Neural cell (in vitro differentiated cells): ENCODE data around the gene RANBP10. TPM values are rescaled to one million over a fixed set of nuclear protein-coding genes. Genes with fewer than 3 reads are reported as not detected.

Experiments
- H2AFZ ChIP-seq: fragments of 200-600, 300-800 bp; sonication (generic), shearing (Covaris generic); 2 replicates; pipeline ENCODE4 v1.6.0; 2014; ENCODE audit warnings: low read depth, mild to moderate bottlenecking, antibody characterized with exemption, low read length, moderate library complexity
- H3F3A ChIP-seq: fragments of 200-600 bp; shearing (Covaris generic); 2 replicates; pipeline ENCODE4 v1.6.1; 2016; ENCODE audit warnings: mild to moderate bottlenecking, moderate library complexity, mixed read lengths, antibody characterized with exemption, low read length; ENCODE audit not compliant: insufficient read depth, poor library complexity, severe bottlenecking
- H3K27ac ChIP-seq: fragments of 200-600, 300-800 bp; sonication (generic), shearing (Covaris generic); 2 replicates; pipeline ENCODE4 v1.5.1; 2014; ENCODE audit warnings: mild to moderate bottlenecking, low read length, moderate library complexity
- H3K27me3 ChIP-seq: fragments of 300-800, 200-600 bp; sonication (generic), shearing (Covaris generic); 2 replicates; pipeline ENCODE4 v1.6.0; 2014; ENCODE audit warnings: mild to moderate bottlenecking, low read depth, low read length, moderate library complexity; ENCODE audit not compliant: insufficient read depth
- H3K36me3 ChIP-seq: fragments of 300-800, 200-600 bp; sonication (generic), shearing (Covaris generic); 2 replicates; pipeline ENCODE4 v1.5.1; 2014; ENCODE audit warnings: mild to moderate bottlenecking, antibody characterized with exemption, low read length, moderate library complexity; ENCODE audit not compliant: insufficient read depth
- H3K4me2 ChIP-seq: fragments of 300-800, 200-600 bp; sonication (generic), shearing (Covaris generic); 2 replicates; pipeline ENCODE4 v1.6.0; 2014; ENCODE audit warnings: mild to moderate bottlenecking, low read length
- H3K4me3 ChIP-seq: fragments of 300-800, 200-600 bp; sonication (generic), shearing (Covaris generic); 2 replicates; pipeline ENCODE4 v1.5.1; 2014; ENCODE audit warnings: mild to moderate bottlenecking, low read length, moderate library complexity
- H3K79me2 ChIP-seq: fragments of 200-600 bp; shearing (Covaris generic); replicated peaks from 2 replicates; pipeline ENCODE4 v1.6.0; 2014; ENCODE audit warnings: mild to moderate bottlenecking, low read length, moderate library complexity; ENCODE audit not compliant: insufficient read depth
- H3K9ac ChIP-seq: fragments of 300-800, 200-600 bp; sonication (generic), shearing (Covaris generic); 2 replicates; pipeline ENCODE4 v1.6.1; 2016; ENCODE audit warnings: mild to moderate bottlenecking, low read length, mixed read lengths
- H3K9me2 ChIP-seq: fragments of 200-600 bp; shearing (Covaris generic); 2 replicates; pipeline ENCODE4 v1.6.1; 2016; ENCODE audit warnings: mild to moderate bottlenecking, low read length, mixed read lengths; ENCODE audit not compliant: insufficient read depth
- H3K9me3 ChIP-seq: fragments of 200-600, 300-800 bp; sonication (generic), shearing (Covaris generic); 2 replicates; pipeline ENCODE4 v1.6.1; 2016; ENCODE audit warnings: mild to moderate bottlenecking, mixed run types, low read length, moderate library complexity, mixed read lengths
- H4K20me1 ChIP-seq: fragments of 200-600 bp; shearing (Covaris generic); 2 replicates; pipeline ENCODE4 v1.6.1; 2016; ENCODE audit warnings: mild to moderate bottlenecking, mixed run types; ENCODE audit not compliant: insufficient read depth
- EP300 ChIP-seq: fragments of 450-650 bp; conservative IDR thresholded peaks from 2 replicates; pipeline ENCODE4 v1.6.1; 2014; ENCODE audit warnings: antibody characterized with exemption, mild to moderate bottlenecking, moderate library complexity; ENCODE audit not compliant: poor library complexity, severe bottlenecking
- EZH2 ChIP-seq: fragments of 200-600, 300-800 bp; shearing (Covaris generic), sonication (generic); IDR thresholded peaks from 2 replicates; pipeline ENCODE4 v1.6.1; 2014; ENCODE audit warnings: antibody characterized with exemption, low read length, borderline replicate concordance, mild to moderate bottlenecking; ENCODE audit not compliant: insufficient read depth, poor library complexity, severe bottlenecking
- MXI1 ChIP-seq: fragments of 450-650 bp; conservative IDR thresholded peaks from 2 replicates; pipeline ENCODE4 v1.6.1; 2014; ENCODE audit warnings: antibody characterized with exemption, mild to moderate bottlenecking; ENCODE audit not compliant: poor library complexity, severe bottlenecking
- POLR2AphosphoS5 ChIP-seq: IDR thresholded peaks from 2 replicates; pipeline ENCODE4 v1.6.1; 2012
- RAD21 ChIP-seq: fragments of 450-650 bp; conservative IDR thresholded peaks from 2 replicates; pipeline ENCODE4 v1.6.1; 2014; ENCODE audit warnings: antibody characterized with exemption, mild to moderate bottlenecking, moderate library complexity
- REST ChIP-seq: IDR thresholded peaks from 2 replicates; pipeline ENCODE4 v1.6.1; 2012; ENCODE audit warnings: borderline replicate concordance
- SMC3 ChIP-seq: fragments of 450-650 bp; conservative IDR thresholded peaks from 2 replicates; pipeline ENCODE4 v1.6.1; 2014; ENCODE audit warnings: antibody characterized with exemption, mild to moderate bottlenecking, moderate library complexity; ENCODE audit not compliant: poor library complexity
- TAF1 ChIP-seq: IDR thresholded peaks from 2 replicates; pipeline ENCODE4 v1.6.1; 2012; ENCODE audit warnings: low read depth
- polyA plus RNA-seq: library from polyadenylated mRNA; depleted of rRNA; stranded (reverse); fragments of >200 nt; gene quantifications from 2 replicates; pipeline ENCODE4 v1.2.3, GENCODE V29; 2014
- TF ChIP-seq, protein P1 (sequence below): fragments of 450-650 bp; IDR thresholded peaks from 2 replicates; pipeline ENCODE4 v1.5.1; 2014; ENCODE audit warnings: antibody characterized with exemption, mild to moderate bottlenecking, moderate library complexity; ENCODE audit not compliant: poor library complexity, severe bottlenecking

Gene RANBP10
- polyA plus RNA-seq, 1 donor from 2014 or later = 10.9 TPM

- TF ChIP-seq MXI1 (no peak), EZH2 (no peak), RAD21 (no peak), POLR2AphosphoS5 (no peak), TAF1 (no peak), SMC3 (no peak), EP300 (no peak), REST (no peak)
- TF ChIP-seq, protein P1, sequence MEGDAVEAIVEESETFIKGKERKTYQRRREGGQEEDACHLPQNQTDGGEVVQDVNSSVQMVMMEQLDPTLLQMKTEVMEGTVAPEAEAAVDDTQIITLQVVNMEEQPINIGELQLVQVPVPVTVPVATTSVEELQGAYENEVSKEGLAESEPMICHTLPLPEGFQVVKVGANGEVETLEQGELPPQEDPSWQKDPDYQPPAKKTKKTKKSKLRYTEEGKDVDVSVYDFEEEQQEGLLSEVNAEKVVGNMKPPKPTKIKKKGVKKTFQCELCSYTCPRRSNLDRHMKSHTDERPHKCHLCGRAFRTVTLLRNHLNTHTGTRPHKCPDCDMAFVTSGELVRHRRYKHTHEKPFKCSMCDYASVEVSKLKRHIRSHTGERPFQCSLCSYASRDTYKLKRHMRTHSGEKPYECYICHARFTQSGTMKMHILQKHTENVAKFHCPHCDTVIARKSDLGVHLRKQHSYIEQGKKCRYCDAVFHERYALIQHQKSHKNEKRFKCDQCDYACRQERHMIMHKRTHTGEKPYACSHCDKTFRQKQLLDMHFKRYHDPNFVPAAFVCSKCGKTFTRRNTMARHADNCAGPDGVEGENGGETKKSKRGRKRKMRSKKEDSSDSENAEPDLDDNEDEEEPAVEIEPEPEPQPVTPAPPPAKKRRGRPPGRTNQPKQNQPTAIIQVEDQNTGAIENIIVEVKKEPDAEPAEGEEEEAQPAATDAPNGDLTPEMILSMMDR = no peak
- no peaks in the 10 kb centered on the region for H3K79me2 ChIP-seq
Measured at GRCh38 chr16:67749436-67750078, 56.8 kb downstream of the RANBP10 start.

DNA sequence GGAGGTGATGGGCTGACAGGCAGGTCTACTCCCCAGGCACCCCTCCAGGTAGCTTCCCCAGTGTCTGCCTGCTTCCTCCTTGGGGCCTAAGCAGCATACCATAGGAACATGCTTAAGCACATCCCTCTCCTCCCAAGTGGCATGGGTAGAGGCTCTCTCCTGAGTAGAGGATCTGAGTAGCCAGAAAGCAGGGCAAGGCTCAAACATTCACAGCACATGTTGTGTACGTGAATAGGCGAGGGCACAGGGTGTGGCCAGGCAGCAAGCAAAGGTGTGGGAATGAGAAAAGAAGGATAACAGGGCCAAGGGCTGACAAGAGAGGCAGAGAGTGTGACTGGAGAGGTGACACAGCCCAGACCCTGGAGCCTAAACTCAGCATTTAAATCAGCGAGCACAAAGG is 57.5 kb downstream of the RANBP10 start:
- no peaks in the 10 kb centered on the region for H3K36me3 ChIP-seq
- H3K9me2 ChIP-seq = no peaks in the 10 kb centered on the region
- no peaks in the 10 kb centered on the region for H3F3A ChIP-seq
- H3K4me2 ChIP-seq = no peak overlapping the region
- no peak overlapping the region for H3K9ac ChIP-seq
- no peak overlapping the region for H3K27ac ChIP-seq
- H3K4me3 ChIP-seq = no peak overlapping the region
- H4K20me1 ChIP-seq = no peaks in the 10 kb centered on the region
- no peak for TF ChIP-seq POLR2AphosphoS5
- no peak overlapping the region for H2AFZ ChIP-seq
- H3K9me3 ChIP-seq = no peaks in the 10 kb centered on the region
- no peaks in the 10 kb centered on the region for H3K79me2 ChIP-seq
- no peaks in the 10 kb centered on the region for H3K27me3 ChIP-seq

More at GRCh38 chr16:67749436-67750078, 56.8 kb downstream of the RANBP10 start:
- no peaks in the 10 kb centered on the region for H3K9me3 ChIP-seq
- no peaks in the 10 kb centered on the region for H3F3A ChIP-seq
- H3K36me3 ChIP-seq = no peaks in the 10 kb centered on the region
- H3K27me3 ChIP-seq = no peaks in the 10 kb centered on the region
- no peak overlapping the region for H3K27ac ChIP-seq
- H3K4me3 ChIP-seq = no peak overlapping the region
- H3K9ac ChIP-seq = no peak overlapping the region
- H3K9me2 ChIP-seq = no peaks in the 10 kb centered on the region
- H2AFZ ChIP-seq = no peak overlapping the region
- H3K4me2 ChIP-seq = no peak overlapping the region
- H4K20me1 ChIP-seq = no peaks in the 10 kb centered on the region
